Lower leg skin (tissue), 4 donors: ENCODE results near the gene ADARB2. TPM values are rescaled to one million over a fixed set of nuclear protein-coding genes. Genes with fewer than 3 reads are reported as not detected.
A peak's percentile ranks its signal among the peaks of the same experiment; 100 is the strongest.

ENCODE experiments used
- DNase-seq, 2 donors: peaks; one replicate each; pipeline ENCODE4 v3.0.0-alpha.2; 2019; ENCODE audit warnings: low spot score in 2 of 2
- H3K4me3 ChIP-seq: fragments of 200-600 bp; sonication (generic); 2 replicates; pipeline ENCODE4 v1.5.1; 2017; ENCODE audit warnings: mild to moderate bottlenecking, low read depth; ENCODE audit not compliant: poor library complexity, severe bottlenecking
- POLR2A ChIP-seq, 2 donors: fragments of 450-650 bp; IDR thresholded peaks; one replicate each; pipeline ENCODE4 v1.6.1; 2016 to 2017; ENCODE audit warnings: antibody characterized with exemption in 2 of 2, mild to moderate bottlenecking in 1 of 2, moderate library complexity in 1 of 2
- WGBS, 2 donors: methylation state at CpG; one replicate each; pipeline ENCODE4 v1.1.5; 2018; 5-methylcytosine and 5-hydroxymethylcytosine counted together
- intact Hi-C: fragments of 100-400 bp; cut with DNase I; formaldehyde crosslinking; loops from one replicate; pipeline ENCODE4 v1.15.0; 2023; ENCODE audit warnings: low total_unique reads
- total RNA-seq, 4 donors: library from RNA; depleted of rRNA; stranded (reverse); fragments of >200 nt; gene quantifications; one replicate each; pipeline ENCODE4 v1.1.0, GENCODE V29; 2016
- TF ChIP-seq, protein P1 (sequence below), 3 donors: fragments of 450-650 bp; IDR thresholded peaks; one replicate each; pipeline ENCODE4 v1.5.1; 2016; ENCODE audit warnings: antibody characterized with exemption in 3 of 3, mild to moderate bottlenecking in 3 of 3, moderate library complexity in 2 of 3

Gene ADARB2
- total RNA-seq, 4 donors from 2014 or later, result 0.72 to 3.6 (median 1.8) TPM

DNA sequence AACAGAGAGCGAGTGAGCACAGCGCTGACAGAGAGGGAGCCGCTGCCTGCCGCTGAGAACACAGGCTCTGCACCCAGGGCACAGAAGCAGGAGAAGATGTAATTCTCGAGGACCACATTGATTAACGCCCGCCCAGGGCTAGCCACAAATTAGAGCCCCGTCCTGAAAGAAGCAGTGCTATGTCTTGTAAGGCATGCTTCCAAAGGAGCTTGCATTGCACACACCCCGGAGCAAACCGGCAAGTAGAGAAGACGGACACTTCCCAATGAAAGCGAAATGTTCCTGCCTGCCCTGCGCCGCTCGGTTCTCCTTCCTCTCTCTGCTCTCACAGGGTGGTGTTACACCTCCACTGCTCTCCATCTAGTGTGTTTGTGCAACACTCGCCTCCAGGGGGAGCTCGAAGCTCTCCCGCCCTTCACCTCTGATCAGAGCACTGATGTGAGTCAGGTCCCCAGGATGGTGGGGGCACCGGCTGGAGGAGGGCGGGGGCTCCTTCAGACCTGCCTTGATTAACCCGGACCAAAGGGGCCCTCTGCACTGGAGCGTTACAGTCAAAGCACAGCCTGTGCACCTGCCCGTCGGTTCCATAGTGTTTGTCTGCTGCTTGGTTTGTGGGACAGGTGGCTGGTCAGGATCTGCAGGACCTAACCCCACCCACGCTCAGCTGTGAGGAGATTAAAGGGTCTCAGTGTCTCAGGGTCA lies 316.5 kb downstream of the ADARB2 start:
- intact Hi-C loops, result no loop called here
- no peak overlapping the region for H3K4me3 ChIP-seq
- WGBS, 2 donors, result 6% methylated on average over 25 of the region's 25 CpGs
- TF ChIP-seq, protein P1, sequence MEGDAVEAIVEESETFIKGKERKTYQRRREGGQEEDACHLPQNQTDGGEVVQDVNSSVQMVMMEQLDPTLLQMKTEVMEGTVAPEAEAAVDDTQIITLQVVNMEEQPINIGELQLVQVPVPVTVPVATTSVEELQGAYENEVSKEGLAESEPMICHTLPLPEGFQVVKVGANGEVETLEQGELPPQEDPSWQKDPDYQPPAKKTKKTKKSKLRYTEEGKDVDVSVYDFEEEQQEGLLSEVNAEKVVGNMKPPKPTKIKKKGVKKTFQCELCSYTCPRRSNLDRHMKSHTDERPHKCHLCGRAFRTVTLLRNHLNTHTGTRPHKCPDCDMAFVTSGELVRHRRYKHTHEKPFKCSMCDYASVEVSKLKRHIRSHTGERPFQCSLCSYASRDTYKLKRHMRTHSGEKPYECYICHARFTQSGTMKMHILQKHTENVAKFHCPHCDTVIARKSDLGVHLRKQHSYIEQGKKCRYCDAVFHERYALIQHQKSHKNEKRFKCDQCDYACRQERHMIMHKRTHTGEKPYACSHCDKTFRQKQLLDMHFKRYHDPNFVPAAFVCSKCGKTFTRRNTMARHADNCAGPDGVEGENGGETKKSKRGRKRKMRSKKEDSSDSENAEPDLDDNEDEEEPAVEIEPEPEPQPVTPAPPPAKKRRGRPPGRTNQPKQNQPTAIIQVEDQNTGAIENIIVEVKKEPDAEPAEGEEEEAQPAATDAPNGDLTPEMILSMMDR (IDR thresholded peaks at IDR 0.05), result no peak
- TF ChIP-seq POLR2A (IDR thresholded peaks at IDR 0.05), result no peak
- peak in 1 of 2 donors; percentile 23 for DNase-seq

DNA sequence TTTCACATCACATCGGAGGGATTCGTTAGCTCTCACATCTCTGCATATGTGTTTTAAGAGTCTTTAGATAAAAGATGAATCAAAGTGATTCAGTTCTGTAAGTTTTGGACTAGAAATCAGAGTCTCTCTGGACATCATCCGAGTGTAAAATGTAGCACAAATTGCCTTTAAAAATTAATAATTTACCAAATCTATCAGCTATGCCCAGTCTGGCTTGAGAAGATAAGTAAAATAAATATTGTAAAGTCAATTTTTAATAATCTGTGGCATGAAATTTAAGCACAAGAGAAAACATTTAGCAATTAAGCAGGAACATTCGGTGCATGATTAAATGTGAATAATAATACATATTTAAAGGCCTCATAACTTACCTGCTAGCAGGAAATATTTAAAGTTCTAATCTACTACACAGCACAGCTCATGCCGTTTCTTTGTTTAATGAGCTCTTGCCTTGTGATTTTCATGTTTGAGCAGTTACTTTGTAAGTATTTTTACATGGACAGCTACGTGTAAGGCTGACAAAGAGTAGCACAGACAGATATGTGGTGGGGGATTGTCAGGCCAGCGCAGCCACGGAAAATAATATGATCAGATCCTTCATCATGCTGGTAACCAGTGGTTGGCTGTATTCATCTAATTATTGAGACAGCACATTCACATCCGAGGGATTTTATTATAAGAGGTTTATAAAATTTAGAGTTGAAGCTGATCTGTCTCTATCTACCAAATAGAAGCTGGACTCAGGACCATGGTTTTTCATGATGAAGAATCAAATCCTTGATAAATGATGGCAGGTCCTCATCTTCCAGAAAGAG lies 317.3 kb downstream of the ADARB2 start:
- TF ChIP-seq POLR2A (IDR thresholded peaks at IDR 0.05), result no peak
- TF ChIP-seq, protein P1 (IDR thresholded peaks at IDR 0.05), result no peak
- intact Hi-C loops, result no loop called here
- no peak for DNase-seq
- no peak overlapping the region for H3K4me3 ChIP-seq
- 75 to 81% methylated on average over 9 of the region's 9 CpGs for WGBS, 2 donors

DNA sequence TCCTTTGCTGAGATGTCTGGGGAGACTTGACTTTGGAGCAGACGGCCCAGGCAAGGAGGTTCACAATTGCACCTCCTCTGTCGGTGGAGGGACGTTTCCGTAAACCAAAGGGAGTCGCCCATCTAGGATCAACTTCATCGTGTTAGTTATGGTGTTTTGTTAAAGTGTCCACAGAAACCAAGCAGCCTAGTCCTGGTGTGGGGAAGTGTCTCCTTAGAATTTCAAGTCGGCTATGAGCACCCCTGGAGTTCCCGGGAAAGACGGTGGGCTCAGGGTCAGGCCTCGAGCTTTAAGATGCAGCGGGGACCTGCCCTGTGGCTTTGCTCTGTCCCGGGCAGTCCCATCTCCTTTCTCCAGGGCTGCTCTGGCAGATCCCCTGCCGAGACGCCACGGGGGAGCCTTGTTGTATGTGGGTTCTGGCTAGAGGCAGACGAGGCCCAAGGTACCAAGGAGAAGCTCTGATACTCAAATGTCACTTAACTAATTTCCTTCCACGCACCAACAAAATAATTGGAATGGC lies 319.2 kb downstream of the ADARB2 start:
- no peak for TF ChIP-seq POLR2A (IDR thresholded peaks at IDR 0.05)
- TF ChIP-seq, protein P1 (IDR thresholded peaks at IDR 0.05), result no peak
- intact Hi-C loops, result no loop called here
- WGBS, 2 donors, result 89 to 93% methylated on average over 17 of the region's 17 CpGs
- no peak overlapping the region for H3K4me3 ChIP-seq
- peak in 1 of 2 donors; percentile 63 for DNase-seq

DNA sequence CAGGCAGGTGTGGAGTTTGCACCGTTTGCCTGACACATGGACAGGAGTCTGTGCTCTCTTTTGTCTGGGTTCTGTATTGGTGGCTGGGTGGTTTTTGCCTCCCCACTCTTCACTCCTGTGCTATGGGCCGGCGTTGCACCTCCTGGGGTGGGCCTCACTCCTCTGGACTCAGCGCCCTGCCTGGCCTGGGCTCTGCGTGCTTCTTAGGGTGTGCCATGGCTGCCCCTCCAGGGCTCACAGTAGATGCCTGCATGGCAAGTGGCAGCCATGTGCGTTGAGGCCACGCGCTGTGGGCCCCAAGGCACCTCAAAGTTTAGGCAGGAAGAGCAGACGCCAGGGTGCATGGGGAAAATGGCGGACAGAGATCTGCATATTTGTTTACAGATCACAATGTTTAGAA lies 319.8 kb downstream of the ADARB2 start:
- no peak overlapping the region for H3K4me3 ChIP-seq
- TF ChIP-seq, protein P1 (IDR thresholded peaks at IDR 0.05), result no peak
- TF ChIP-seq POLR2A (IDR thresholded peaks at IDR 0.05), result no peak
- intact Hi-C loops, result no loop called here
- no peak for DNase-seq
- WGBS, 2 donors, result 83 to 92% methylated on average over 10 of the region's 10 CpGs

DNA sequence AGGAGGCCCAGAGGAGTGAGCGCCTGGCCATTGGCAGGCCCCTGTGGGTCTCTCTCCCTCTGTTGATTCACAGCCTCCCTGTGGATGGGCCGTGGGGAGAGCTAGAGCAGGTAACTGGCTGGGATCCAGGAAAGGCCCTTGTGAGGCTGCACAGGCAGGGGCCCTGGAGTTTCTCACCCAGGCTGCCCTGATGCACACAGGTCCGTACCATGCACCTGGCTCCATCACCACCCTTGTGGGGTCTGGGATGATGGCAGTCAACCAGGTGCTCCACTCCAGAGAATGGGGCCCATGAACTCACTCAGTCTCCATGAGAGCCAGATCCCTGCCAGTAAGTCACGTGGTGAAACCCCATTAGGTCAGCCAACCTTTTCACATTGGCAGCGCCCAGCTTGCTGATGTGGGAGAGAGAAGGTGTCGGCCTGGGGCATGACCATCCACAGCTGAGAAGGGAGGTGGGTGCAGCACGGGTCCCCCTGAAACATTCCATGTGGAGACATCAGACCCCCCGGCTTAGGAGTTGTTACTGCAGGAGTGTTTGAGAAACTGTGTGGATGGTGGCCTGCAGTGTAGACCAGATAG lies 320.8 kb downstream of the ADARB2 start:
- intact Hi-C loops, result no loop called here
- no peak overlapping the region for H3K4me3 ChIP-seq
- DNase-seq, result peak in 1 of 2 donors; percentile 76
- TF ChIP-seq, protein P1 (IDR thresholded peaks at IDR 0.05), result no peak
- no peak for TF ChIP-seq POLR2A (IDR thresholded peaks at IDR 0.05)
- WGBS, 2 donors, result 95% methylated on average over 7 of the region's 8 CpGs
